HG03520 (cell line): ENCODE measurements around the gene KCTD3.

Source experiments
- ATAC-seq: cut with Tn5 transposase; IDR thresholded peaks from one replicate; pipeline ENCODE4 v1.9.1; 2021; ENCODE audit warnings: mild to moderate bottlenecking, moderate library complexity; ENCODE audit not compliant: unreplicated experiment

Gene KCTD3

DNA sequence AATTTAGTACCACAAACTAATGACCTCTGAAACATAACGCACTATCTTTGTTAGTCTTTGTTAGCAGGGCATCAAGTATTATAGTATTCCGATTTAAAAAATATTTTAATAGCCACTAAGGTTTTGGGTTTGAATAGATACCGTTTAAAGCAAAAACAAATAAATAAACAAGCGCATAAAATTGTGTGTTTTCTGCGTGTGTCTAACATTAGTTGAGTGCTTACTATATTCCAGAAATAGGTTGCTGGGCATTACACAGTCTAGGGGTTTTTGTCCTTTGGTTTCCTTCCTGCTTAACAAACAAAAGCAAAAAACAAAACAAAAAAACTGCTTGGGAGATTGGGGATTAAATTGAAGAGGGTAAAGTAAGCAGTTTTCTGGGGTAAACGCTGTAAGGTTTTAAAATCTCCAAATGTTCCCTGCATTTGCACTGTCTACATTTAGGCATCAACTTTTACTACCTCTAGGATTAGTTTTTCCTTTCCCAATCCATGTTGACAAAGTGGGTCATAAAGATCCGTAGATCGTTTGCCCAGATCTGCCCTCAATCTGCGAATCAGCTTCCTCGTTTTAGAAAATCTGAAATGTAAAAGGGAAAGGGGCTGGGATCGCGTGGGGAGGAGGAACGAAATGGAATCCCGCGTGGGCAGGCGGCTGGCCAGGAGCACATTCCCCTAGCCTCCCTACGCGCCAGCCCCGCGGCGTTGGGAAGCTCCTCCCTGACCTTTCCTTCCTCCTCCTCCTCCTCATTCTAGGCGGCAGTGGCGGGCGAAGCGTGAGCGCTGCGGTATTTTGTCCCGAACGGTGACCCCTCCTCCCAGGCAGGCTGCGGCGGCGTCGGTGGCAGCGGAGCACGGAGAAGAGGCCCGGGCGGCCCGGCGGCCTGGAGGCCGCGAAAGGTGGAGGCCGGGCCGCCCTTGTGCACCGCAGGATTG is at the start of gene KCTD3:
KCTD3 (plus strand) TSS at position 749 of the 935 bp plus-strand sequence. CDS start 382 bp downstream, outside the sequence.
- ATAC-seq, result peak; percentile 52

DNA sequence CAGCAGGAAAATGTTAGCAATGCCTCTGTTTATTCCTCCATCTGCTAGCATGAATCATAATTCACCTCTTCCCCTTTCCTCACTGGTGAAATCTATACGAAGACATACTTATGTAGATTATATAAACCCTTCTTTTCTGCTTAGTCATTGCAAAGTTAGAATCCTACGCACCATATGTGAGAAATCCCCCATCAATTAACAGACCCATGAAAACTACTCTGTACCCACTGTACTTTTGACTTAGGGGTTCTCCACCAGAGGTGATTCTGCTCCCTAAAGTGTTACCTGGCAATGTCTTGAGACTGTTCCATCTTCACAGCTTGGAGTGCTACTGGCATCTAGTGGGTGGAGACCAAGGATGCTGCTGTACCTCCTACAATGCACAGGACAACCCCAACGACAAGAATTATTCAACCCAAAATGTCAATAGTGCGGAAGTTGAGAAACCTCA is 49.6 kb upstream of the KCTD3 start:
- ATAC-seq, result no peak

DNA sequence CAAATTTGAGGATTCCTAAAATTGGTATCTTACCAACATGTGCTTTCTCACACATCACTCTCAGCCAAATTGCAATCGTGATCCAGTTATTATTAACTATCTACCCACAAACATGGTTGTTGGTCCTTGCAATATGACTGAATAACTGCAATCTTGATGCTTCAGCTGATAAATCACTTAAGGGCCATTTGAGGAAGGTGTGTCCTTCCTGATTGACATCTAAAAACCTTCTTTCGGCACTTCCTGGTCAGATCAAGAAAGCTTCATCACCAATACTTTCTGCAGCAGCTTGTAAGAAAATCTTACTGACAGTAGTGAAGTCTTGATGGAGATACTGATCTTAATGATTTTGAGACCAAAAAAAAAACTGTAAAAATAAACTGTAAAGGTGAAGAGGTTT is 48.5 kb upstream of the KCTD3 start:
- ATAC-seq, result no peak

DNA sequence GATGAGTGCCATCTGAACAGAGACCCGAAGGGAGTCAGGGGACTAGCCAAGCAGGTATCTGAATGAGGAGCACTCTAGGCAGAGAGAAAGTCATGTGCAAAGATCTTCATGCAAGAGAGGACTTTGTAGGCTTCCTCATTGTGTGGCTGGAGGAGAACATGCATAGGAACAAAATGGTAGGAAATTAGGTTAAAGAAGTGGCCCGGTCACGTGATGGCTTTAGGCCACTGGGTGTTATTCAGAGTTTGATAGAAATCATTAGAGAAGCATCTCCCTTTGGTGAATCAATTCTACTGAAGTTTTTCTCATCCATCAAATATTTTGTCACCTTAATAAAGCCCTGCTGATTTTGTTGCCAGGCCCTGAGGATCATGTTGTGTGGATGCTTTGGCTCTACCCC is 45.8 kb upstream of the KCTD3 start:
- no peak for ATAC-seq

DNA sequence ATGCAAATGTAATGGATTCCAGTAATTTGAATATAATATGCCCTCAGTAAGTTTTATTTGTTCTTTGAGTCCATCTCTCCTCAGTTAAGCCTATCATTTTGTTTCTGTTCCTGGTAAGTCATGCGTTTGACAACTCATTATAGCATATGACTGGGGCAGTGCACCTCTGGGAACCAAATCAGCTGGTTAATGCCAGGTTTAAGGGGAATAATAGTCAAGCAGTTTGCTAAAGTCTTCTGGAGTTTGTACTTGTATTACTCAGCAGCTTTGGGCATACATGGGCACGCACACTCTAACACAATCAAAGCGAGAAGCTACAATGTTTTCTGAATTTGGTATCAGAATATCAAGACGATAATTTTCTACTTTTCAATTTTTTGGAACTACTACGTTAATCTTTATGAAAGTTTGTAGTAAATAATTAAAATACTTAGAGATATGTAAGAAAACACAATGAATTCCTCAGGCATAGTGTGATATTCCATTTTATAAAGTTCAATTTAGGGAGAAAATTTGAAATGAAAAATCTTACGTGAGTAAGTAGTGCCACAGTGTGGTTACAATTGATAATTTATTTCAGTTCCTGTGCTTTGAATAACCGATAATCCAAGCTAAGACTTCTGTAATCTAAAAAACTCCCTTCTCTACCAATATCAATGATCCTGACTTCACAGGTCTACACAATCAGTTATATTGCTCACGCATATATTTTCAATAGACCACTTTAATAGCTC is 43.8 kb upstream of the KCTD3 start:
- ATAC-seq, result no peak

DNA sequence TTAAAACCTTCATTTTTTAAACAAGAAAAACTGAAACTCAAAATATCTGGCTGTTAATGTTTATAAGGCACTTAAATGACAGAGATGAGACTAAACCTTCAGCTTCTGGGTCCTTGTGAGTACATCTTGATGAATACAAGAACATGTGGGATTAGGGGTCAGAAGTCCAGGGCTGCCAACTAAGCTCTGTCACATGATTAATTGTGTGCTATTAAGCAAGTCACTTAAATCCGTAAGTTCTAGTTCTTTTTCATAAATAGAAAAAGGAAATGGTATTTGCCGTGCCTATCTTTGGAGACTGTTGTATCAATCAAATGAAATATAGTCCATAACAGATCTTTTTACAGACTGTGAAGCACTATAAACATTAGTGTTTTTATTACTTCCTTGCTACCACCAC is 43.2 kb upstream of the KCTD3 start:
- ATAC-seq, result no peak

DNA sequence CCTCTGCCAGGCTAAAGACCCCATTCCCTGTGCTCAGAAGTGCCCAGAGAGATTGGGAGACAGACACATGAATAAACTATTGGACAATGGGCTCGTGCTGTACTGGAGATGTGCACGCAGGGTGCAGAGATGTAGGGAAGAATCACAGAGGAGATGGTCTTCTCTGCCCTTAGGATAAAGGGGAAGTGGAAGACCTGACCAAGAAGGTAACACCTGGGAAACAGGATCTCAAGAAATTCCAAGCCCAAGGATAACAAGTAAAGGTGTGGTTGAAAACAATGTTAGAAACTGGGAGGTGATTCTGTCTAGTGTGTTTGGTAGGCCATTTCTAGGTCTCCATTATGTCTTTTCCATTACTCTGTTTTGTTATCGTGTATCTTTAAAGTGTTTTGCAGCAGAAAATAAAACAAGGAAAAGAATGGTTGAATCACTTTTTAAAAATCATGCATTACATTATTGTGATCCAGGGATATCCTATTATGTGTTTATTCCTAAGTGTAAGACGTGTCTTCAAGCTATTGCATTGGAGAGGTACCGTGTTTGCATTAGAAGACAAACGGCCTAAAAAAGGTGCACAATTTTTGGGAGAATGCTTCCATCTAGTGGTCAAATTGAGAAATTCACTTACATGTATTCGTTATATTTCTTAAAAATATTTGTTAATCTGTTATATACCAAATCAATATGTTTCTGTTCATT is 40.8 kb upstream of the KCTD3 start:
- ATAC-seq, result no peak

DNA sequence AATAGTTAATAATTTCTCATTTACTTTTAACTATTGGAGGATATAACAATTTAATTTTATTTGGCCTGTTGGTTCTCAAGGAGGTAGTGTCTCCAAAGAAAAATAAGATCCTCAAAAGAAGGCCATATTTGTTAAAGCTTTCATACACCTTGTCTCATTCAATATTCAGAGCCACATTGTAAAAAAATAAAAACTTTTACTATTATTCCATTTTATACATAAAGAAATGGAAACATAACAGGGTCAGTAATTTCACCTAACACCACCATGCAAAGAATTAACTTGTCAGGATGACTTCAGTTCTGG is 40.3 kb upstream of the KCTD3 start:
- ATAC-seq, result no peak

DNA sequence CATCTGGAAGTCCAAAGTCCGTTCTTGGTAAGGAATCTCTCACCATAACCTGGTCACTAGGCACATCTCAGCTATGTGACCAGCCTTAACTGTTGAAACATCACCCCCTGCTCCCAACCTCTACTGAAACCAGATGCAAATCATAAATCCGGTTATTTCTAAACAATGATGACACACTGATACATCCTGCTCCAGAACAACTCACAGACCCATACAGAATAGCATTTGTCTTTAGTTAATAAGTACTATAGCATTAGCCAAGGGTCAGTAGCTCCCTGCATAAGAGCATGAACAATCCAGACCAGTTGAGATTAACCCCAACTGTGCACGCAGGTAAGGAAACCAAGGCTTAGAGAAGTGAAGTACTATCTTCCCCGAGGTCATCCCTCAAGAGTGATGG is 38.0 kb upstream of the KCTD3 start:
- peak; percentile 58 for ATAC-seq

DNA sequence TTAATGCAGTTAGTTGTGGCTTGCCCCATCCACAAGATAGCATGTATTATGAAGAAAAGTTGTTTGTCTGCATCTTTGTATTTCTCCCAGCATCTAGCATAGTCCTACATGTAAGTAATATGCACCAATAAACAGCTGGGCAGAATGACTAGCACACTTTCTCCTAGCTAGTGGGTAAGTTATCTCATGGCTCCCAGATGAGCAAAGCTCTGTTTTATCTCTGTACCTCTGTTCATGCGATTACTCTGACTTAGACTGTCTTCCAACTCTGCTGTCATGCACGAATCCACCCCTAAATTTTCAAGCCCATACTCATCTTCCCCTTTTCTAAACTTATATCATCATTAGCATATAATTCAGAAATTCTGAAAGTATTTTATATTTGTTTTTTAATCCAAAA is 37.5 kb upstream of the KCTD3 start:
- ATAC-seq, result no peak

DNA sequence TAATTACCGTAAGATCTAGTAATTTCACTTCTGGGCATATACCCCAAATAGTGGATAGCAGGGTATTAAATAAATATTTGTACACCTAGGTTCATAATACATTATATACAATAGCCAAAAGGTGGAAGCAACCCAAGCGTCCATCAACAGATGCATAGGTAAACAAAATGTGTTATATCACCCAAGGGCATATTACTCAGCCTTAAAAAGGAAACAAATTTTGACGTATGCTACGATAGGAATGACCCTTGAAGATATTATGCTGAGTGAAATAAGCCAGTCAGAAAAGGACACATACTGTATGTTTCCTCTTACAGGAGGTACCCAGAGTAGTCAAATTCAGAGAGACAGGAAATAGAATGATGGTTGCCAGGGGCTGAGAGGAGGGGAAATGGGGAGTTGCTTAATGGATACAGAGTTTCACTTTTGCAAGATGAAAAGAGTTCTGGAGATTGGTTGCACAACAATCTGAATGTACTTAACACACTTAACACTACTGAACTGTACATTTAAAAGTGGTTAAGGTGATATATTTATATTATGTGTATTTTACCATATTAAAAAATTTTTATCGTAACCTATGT is 36.6 kb upstream of the KCTD3 start:
- ATAC-seq, result no peak

DNA sequence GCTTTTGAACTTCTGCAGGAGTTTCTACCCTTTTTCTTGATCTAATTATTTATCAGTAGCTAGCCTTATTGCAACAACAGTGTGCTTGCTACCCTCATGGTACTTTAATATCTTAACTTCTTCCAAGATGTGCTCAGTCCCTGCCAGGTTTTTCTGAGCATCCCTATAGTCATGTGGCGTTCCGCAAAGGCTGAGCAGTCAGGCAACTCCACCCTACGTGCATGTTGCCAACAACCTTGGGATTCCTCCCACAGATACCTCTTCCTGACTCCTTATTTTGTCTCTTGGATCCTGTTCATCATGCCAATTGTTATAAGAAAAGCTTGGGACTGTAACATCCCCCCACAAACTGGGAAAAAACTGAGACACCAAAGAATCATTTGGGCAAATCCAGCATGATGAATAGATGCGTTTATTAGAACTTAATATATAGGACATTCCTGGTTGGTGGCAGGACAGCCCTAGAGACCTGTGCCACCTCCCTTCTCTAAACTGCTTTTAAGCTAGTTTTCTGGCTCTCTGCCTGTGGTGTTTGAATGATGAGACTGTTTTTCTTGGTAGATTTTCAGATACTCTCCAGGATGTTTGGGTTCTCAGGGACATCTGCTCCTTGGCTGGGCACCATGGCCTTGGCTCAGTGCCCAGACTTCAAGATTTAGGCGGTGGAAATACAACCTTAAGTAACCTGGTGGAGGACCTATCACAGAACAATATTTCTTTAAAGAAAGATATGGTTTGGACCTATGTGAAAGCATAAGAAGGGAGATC is 27.1 kb upstream of the KCTD3 start:
- ATAC-seq, result no peak

DNA sequence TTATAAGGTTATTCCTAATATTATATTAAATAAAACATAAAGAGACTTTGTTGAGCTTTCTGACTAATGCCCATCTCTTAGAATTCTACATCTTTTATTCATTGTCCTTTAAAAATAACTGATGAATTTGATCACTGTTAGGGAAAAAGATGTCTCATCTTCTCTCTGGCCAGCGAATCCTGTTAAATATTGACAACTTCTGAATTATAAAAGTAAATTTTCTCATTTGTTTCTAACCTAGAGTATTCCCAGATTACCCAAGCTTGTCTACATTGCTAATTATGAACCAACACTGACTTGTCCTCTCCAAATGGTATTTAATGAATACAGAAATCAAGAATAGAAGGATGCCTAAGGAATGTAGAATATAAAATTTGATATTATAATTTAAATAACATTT is 24.8 kb upstream of the KCTD3 start:
- ATAC-seq, result no peak

DNA sequence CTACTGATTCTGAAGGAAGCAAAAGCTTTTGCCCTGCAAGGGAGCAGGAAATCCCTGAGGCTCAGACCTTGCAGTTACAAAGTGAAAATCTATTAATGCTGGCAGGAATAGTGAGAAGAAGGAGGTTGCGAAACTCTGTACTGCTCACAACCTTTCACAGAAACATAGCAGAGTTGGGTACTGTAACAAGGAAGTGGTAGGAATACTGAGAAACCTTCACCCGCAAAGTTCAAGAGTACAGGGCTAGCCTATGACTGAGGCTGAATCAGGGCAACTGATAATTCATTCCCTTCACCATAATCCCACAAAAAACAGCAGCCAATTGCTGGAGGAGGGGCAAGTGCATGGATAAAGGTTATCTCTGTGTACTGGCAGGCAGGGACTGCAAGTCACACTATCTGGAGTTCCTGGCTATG is 23.9 kb upstream of the KCTD3 start:
- peak; percentile 84 for ATAC-seq

DNA sequence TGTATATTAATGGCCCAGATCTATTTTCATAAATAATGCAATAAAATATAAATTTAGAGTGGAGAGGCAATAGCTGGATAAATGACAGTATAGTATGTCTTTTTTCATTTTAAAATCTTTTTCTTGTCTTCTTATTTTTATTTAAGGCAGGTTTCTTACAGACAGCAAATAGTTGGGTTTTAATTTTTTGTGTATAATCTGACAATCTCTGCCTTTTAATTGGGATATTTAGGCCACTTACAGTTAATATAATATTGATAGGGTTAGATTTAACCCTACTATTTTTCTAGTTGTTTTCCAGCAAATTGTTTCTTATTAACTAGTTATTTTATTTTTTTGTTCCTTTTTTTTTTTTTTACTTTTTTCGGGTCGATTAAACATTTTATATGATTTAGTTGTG is 23.3 kb upstream of the KCTD3 start:
- ATAC-seq, result no peak

DNA sequence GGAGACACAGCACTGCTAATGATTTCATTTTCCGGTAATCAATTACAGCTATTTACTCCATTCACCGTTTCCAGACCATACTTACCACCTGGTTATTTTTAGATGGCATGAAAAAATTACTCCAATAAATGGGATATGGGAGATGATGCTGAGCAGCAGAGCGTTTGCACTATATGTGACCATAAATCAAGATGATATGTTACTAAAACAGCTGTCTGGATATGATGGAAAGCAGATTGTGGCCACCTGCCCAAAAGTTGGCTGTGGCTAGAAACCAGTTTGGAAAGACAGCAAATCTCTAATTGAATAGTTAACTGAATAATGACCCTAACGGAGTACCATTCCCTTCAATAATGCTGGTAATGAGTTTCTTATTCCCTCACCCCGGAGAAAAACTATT is 22.5 kb upstream of the KCTD3 start:
- no peak for ATAC-seq

DNA sequence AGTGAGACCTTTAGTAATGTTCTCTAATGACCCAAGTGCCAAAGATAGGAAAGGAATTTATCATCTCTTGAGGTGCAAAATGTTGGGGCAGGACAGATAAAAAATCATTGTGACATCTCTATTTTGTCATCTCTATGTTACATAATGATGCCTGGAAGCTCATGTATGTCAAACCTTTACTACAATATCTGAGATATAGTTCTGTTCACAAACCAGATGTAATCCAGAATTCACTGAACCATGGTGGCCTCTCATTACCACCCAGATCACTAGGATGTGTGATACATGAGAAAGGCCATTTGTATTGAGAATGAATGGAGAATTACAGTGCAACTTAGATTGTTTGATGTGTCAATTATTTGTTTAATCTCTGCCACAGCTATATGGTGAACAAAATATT is 22.0 kb upstream of the KCTD3 start:
- no peak for ATAC-seq

DNA sequence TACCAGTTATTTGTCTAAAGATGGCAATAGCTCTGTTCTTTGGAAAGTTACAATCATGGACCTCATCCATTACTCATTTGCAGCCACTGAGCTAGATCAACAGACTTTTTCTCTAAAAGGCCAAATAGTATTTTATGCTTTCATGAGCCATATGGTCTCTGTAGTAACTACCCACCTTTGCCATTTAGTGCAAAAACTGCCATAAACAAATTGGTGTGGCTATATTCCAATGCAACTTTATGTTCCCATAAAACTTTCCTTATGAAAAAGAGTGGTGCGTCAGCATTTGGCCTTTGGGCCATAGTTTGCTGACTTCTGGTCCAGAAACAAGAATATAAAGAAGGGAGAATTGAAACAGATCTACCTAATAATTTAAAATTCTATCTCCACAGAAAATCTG is 20.1 kb upstream of the KCTD3 start:
- no peak for ATAC-seq

DNA sequence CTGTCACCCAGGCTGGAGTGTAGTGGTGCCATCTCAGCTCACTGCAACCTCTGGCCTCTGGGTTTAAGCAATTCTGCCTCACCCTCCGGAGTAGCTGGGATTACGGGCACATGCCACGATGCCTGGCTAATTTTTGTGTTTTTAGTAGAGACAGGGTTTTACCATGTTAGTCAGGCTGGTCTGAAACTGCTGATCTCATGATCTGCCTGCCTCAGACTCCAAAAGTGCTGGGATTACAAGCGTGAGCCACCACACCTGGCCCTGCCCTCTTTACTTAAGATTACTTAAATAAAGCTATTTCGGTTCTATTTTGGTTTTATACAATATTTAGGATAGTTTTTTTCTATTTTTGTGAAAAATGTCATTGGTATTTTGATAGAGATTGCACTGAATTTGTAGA is 15.3 kb upstream of the KCTD3 start:
- no peak for ATAC-seq

DNA sequence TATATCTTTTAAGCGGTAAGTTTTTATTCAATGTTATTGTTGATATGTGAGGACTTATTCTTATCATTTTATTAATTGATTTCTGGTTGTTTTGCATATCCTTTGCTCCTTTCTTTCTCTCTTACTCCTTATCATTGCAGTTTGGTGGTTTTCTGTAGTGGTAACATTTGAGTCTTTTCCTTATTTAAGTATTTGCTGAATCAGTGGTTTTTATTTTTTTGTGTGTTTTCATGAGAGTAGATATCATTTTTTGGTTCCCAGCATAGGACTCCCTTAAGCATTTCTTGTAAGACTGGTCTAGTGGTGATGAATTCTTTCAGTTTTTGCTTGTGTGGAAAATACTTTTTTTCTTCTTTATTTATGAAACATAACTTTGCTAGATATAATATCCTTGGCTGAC is 12.2 kb upstream of the KCTD3 start:
- ATAC-seq, result no peak

DNA sequence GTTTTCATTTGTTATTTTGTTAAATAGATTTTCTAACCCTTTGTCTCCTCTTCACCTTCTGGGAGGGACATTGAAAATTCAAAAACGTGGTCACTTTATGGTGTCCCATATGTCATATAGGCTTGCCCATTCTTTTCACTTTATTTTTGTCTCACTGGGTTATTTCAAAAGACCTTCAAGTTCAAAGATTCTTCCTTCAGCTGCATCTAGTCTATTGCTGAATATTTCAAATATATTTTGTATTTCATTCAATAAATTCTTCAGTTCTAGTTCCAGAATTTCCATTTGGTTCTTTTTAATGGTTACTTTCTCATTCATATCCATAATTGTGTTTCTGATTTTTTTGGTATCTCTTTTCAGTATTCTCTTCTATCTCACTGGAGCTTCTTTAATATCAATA is 11.6 kb upstream of the KCTD3 start:
- no peak for ATAC-seq
